Vagina (tissue), 2 donors: ENCODE measurements around the gene SUSD1.

ENCODE experiments used
- POLR2AphosphoS5 ChIP-seq, 2 donors: sonication (generic); formaldehyde crosslinking; IDR thresholded peaks; one replicate each; pipeline ENCODE4 v1.9.0; 2017; ENCODE audit warnings: antibody characterized with exemption in 2 of 2, mild to moderate bottlenecking in 2 of 2, low read depth in 1 of 2; ENCODE audit not compliant: insufficient read depth in 1 of 2
- TF ChIP-seq, protein P1 (sequence below), 3 experiments: fragments of 450-650 bp in 2 of 3; fragments of 200-600 bp in 1 of 3; sonication (generic) in 1 of 3; IDR thresholded peaks; one replicate each; pipeline ENCODE4 v1.5.1; 2017 to 2019; ENCODE audit warnings: antibody characterized with exemption in 3 of 3, mild to moderate bottlenecking in 2 of 3, moderate library complexity in 2 of 3

DNA sequence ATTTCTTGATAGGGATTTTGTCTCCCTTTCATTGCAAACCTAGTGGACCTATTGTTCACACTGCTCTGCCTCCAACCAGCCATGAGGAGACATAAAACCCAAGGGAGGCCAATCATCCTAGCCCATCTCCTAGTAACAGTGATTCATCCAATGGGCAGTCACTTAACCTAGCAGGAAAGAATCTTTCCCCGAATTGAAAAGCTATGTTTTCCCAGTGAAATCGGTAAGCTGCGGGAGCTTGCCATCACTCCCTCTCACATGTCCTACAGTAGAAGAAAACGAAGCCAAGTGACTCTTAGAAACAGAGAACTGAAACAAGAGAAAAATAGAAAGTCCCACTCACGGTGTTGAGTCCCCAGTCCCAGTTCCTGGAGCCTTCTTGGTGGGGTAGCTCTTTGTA, 123.3 kb downstream of the SUSD1 start:
- no peak for TF ChIP-seq POLR2AphosphoS5 (IDR thresholded peaks at IDR 0.05; ENCODE audit: insufficient read depth in 1 of 2, low read depth in 1 of 2)
- TF ChIP-seq, protein P1, sequence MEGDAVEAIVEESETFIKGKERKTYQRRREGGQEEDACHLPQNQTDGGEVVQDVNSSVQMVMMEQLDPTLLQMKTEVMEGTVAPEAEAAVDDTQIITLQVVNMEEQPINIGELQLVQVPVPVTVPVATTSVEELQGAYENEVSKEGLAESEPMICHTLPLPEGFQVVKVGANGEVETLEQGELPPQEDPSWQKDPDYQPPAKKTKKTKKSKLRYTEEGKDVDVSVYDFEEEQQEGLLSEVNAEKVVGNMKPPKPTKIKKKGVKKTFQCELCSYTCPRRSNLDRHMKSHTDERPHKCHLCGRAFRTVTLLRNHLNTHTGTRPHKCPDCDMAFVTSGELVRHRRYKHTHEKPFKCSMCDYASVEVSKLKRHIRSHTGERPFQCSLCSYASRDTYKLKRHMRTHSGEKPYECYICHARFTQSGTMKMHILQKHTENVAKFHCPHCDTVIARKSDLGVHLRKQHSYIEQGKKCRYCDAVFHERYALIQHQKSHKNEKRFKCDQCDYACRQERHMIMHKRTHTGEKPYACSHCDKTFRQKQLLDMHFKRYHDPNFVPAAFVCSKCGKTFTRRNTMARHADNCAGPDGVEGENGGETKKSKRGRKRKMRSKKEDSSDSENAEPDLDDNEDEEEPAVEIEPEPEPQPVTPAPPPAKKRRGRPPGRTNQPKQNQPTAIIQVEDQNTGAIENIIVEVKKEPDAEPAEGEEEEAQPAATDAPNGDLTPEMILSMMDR (IDR thresholded peaks at IDR 0.05) = no peak
